GM19099 (cell line): ENCODE data around the gene PDGFA.

ENCODE experiments used
- POLR2A ChIP-seq: IDR thresholded peaks from 3 replicates; pipeline ENCODE4 v1.6.1; 2011; ENCODE audit warnings: low read depth; ENCODE audit not compliant: insufficient read length; ENCODE audit errors: extremely low read depth

Gene PDGFA

GRCh38 chr7:464454-465401 lies 54.9 kb downstream of the PDGFA start:
- no peak for TF ChIP-seq POLR2A

GRCh38 chr7:463817-464453 lies 55.7 kb downstream of the PDGFA start:
- no peak for TF ChIP-seq POLR2A

- TF ChIP-seq POLR2A, result no peak
Observed at GRCh38 chr7:463362-463781, 56.3 kb downstream of the PDGFA start.

GRCh38 chr7:462173-463103 lies 57.2 kb downstream of the PDGFA start:
- TF ChIP-seq POLR2A, result no peak

- no peak for TF ChIP-seq POLR2A
Observed at GRCh38 chr7:461453-462172, 58.0 kb downstream of the PDGFA start.

- no peak for TF ChIP-seq POLR2A
Observed at GRCh38 chr7:461117-461452, 58.6 kb downstream of the PDGFA start.

- no peak for TF ChIP-seq POLR2A
Observed at GRCh38 chr7:460374-461116, 59.1 kb downstream of the PDGFA start.

- no peak for TF ChIP-seq POLR2A
Observed at GRCh38 chr7:459584-460373, 59.9 kb downstream of the PDGFA start.

GRCh38 chr7:458511-459245 lies 61.0 kb downstream of the PDGFA start:
- no peak for TF ChIP-seq POLR2A

- TF ChIP-seq POLR2A, result no peak
Observed at GRCh38 chr7:457814-458510, 61.7 kb downstream of the PDGFA start.

GRCh38 chr7:455110-455928 lies 64.3 kb downstream of the PDGFA start:
- no peak for TF ChIP-seq POLR2A
